Osteocyte (in vitro differentiated cells): ENCODE results near the gene B3GAT1. TPM values are rescaled to one million over a fixed set of nuclear protein-coding genes. Genes with fewer than 3 reads are reported as not detected.

Experiments used
- DNase-seq: peaks from one replicate; pipeline ENCODE4 v3.0.0; 2021; ENCODE audit warnings: mixed read lengths; ENCODE audit not compliant: unreplicated experiment; ENCODE audit errors: extremely low spot score
- H3K27ac Mint-ChIP-seq: one replicate; pipeline ENCODE4 v1.8.0; 2021; ENCODE audit warnings: mild to moderate bottlenecking, mixed read lengths; ENCODE audit not compliant: unreplicated experiment
- H3K27me3 Mint-ChIP-seq: one replicate; pipeline ENCODE4 v1.8.0; 2021; ENCODE audit warnings: mixed read lengths; ENCODE audit not compliant: unreplicated experiment
- H3K36me3 Mint-ChIP-seq: one replicate; pipeline ENCODE4 v1.8.0; 2021; ENCODE audit warnings: mixed read lengths; ENCODE audit not compliant: unreplicated experiment
- H3K4me1 Mint-ChIP-seq: one replicate; pipeline ENCODE4 v1.8.0; 2021; ENCODE audit warnings: mixed read lengths; ENCODE audit not compliant: unreplicated experiment
- H3K4me3 Mint-ChIP-seq: one replicate; pipeline ENCODE4 v1.8.0; 2021; ENCODE audit warnings: mild to moderate bottlenecking, moderate library complexity, mixed read lengths; ENCODE audit not compliant: unreplicated experiment
- H3K9me3 Mint-ChIP-seq: one replicate; pipeline ENCODE4 v1.8.0; 2021; ENCODE audit warnings: mixed read lengths; ENCODE audit not compliant: unreplicated experiment
- CTCF ChIP-seq: fragments of 200-600 bp; sonication (generic); IDR thresholded peaks from 2 replicates; pipeline ENCODE4 v1.5.0; 2021; ENCODE audit warnings: antibody characterized with exemption, mild to moderate bottlenecking, moderate library complexity
- total RNA-seq: library from RNA; stranded (reverse); gene quantifications from 2 replicates; pipeline ENCODE4 v1.2.1, GENCODE V29; 2021

Gene B3GAT1
- total RNA-seq, 1 donor from 2014 or later: 2.4 TPM

- DNase-seq: no peak
- Mint-ChIP-seq H3K27me3 (peaks cover 14% of the 10 kb centered on the region), H3K36me3 (no peaks in the 10 kb centered on the region), H3K4me1 (no peaks in the 10 kb centered on the region), H3K9me3 (peaks cover 3% of the 10 kb centered on the region), H3K4me3 (no peak overlapping the region), H3K27ac (no peak overlapping the region)
- no peak for TF ChIP-seq CTCF
Observed at GRCh38 chr11:134405841-134406240, 6.2 kb downstream of the B3GAT1 start.

- Mint-ChIP-seq H3K27me3 (peaks cover 10% of the 10 kb centered on the region), H3K9me3 (peaks cover 7% of the 10 kb centered on the region), H3K4me3 (no peak overlapping the region), H3K27ac (no peak overlapping the region), H3K36me3 (no peaks in the 10 kb centered on the region), H3K4me1 (no peaks in the 10 kb centered on the region)
- TF ChIP-seq CTCF: no peak
- no peak for DNase-seq
Observed at GRCh38 chr11:134405436-134405835, 6.6 kb downstream of the B3GAT1 start.

GRCh38 chr11:134404575-134405341, 7.3 kb downstream of the B3GAT1 start:
- Mint-ChIP-seq H3K4me1 (no peaks in the 10 kb centered on the region), H3K27me3 (peaks cover 3% of the 10 kb centered on the region), H3K36me3 (no peaks in the 10 kb centered on the region), H3K27ac (no peak overlapping the region), H3K9me3 (peaks cover 11% of the 10 kb centered on the region), H3K4me3 (no peak overlapping the region)
- DNase-seq: no peak
- no peak for TF ChIP-seq CTCF

GRCh38 chr11:134402910-134403309, 9.1 kb downstream of the B3GAT1 start:
- no peaks in the 10 kb centered on the region for H3K36me3 Mint-ChIP-seq
- no peak overlapping the region for H3K27ac Mint-ChIP-seq
- H3K4me1 Mint-ChIP-seq: no peaks in the 10 kb centered on the region
- H3K9me3 Mint-ChIP-seq: peaks cover 11% of the 10 kb centered on the region
- H3K4me3 Mint-ChIP-seq: no peak overlapping the region
- DNase-seq: no peak
- peaks cover 2% of the 10 kb centered on the region for H3K27me3 Mint-ChIP-seq
- no peak for TF ChIP-seq CTCF

- peaks cover 2% of the 10 kb centered on the region for H3K27me3 Mint-ChIP-seq
- H3K4me1 Mint-ChIP-seq: no peaks in the 10 kb centered on the region
- TF ChIP-seq CTCF: no peak
- DNase-seq: no peak
- H3K27ac Mint-ChIP-seq: no peak overlapping the region
- no peaks in the 10 kb centered on the region for H3K36me3 Mint-ChIP-seq
- no peak overlapping the region for H3K4me3 Mint-ChIP-seq
- H3K9me3 Mint-ChIP-seq: peaks cover 11% of the 10 kb centered on the region
Observed at GRCh38 chr11:134401825-134402809, 9.9 kb downstream of the B3GAT1 start.
